ENCODE data around the gene HSFX3. TPM values are rescaled to one million over a fixed set of nuclear protein-coding genes. Genes with fewer than 3 reads are reported as not detected.
"Not testable (repeated sequence)": the region's sequence is repeated elsewhere in the genome, so short reads cannot be mapped to it uniquely, and the experiment has no call there.

Gene HSFX3
- total RNA-seq, 1 experiment from 2014 or later, result not detected

DNA sequence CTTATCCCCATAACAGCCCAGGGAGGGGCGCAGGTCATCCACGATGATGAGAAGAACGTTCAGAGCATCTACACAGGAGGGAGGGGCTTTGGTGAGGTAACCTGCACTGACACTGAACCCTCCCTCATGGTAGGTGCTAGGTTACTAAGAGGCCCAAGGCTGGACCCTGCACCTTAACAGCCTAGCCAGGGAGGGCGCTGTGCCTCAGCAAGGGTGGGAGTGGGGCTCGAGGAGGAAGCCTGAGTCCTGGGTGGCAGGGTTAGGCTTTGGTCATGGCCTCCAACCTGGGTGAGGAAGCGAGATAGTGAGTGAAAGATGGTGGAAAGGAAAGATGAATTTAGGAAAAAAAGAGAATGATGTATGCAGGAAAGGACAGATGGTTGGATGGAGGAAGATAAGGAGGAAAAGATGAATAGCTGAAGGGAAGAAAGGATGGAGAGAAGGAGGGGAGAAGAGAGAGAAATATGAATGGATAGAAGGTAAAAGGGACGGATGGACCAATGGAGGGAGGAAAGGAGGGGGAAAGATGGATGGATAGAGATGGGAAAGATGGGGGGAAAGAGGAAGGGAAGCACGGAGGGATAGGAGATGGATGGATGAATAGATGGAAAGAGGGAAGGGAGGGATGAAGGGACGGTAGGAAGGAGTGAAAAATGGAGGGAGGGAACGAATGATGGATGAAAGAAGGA, 45.4 kb downstream of the HSFX3 start:
- intact Hi-C loops (cut with micrococcal nuclease; ENCODE audit: unreplicated experiment), result no loop called here
- Histone ChIP-seq H3K4me3 (ENCODE audit: low read depth, low read length, poor library complexity, severe bottlenecking) (peak overlapping the region; percentile 54), H3K4me1 (ENCODE audit: insufficient read depth, low read length, poor library complexity, severe bottlenecking) (no peaks in the 10 kb centered on the region), H3K36me3 (ENCODE audit: insufficient read depth, low read length, poor library complexity, severe bottlenecking) (peaks cover 6% of the 10 kb centered on the region), H3K9me3 (ENCODE audit: low read depth, low read length, poor library complexity, severe bottlenecking) (no peaks in the 10 kb centered on the region), H3K27me3 (replicated peaks; ENCODE audit: insufficient read depth, low read depth, low read length, poor library complexity) (no peaks in the 10 kb centered on the region), H3K27ac (ENCODE audit: low read depth, low read length, poor library complexity, severe bottlenecking) (no peak overlapping the region)
- ChIA-PET CTCF (no interaction called here), POLR2A (ENCODE audit: low non-redundant PET) (no interaction called here)
- peak; percentile 24 for DNase-seq (ENCODE audit: low spot score)
- TF ChIP-seq EZH2 (IDR thresholded peaks at IDR 0.05; ENCODE audit: borderline replicate concordance, low read depth, low read length, poor library complexity, severe bottlenecking), result no peak
- TF ChIP-seq, protein P1, sequence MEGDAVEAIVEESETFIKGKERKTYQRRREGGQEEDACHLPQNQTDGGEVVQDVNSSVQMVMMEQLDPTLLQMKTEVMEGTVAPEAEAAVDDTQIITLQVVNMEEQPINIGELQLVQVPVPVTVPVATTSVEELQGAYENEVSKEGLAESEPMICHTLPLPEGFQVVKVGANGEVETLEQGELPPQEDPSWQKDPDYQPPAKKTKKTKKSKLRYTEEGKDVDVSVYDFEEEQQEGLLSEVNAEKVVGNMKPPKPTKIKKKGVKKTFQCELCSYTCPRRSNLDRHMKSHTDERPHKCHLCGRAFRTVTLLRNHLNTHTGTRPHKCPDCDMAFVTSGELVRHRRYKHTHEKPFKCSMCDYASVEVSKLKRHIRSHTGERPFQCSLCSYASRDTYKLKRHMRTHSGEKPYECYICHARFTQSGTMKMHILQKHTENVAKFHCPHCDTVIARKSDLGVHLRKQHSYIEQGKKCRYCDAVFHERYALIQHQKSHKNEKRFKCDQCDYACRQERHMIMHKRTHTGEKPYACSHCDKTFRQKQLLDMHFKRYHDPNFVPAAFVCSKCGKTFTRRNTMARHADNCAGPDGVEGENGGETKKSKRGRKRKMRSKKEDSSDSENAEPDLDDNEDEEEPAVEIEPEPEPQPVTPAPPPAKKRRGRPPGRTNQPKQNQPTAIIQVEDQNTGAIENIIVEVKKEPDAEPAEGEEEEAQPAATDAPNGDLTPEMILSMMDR (conservative IDR thresholded peaks at IDR 0.05; ENCODE audit: low read depth, low read length), result peak; percentile 43; the same call in 1 of the 2 replicates
- TSS peak; percentile 65 for BruUV-seq (replicated peaks)

DNA sequence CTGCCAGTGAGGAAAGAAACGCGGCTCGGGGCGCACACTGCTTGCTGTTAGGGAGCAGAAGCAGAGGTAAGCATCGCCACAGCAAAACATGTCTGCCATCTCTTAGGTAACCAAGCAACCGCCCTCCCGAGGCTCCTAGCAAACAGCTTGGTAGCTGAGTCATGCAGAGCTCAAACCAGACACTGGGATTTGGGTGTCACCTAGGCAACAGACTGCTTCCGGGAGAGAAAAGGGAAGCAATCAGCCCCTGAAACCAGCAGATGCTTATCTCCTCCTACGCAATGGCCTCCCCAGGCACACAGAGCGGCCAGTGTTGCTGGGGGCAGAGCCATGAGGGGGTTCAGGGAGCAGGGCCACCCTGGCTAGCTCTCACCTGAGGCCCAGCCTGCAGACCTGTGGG, 46.3 kb downstream of the HSFX3 start:
- BruUV-seq (replicated peaks), result not testable (repeated sequence)

DNA sequence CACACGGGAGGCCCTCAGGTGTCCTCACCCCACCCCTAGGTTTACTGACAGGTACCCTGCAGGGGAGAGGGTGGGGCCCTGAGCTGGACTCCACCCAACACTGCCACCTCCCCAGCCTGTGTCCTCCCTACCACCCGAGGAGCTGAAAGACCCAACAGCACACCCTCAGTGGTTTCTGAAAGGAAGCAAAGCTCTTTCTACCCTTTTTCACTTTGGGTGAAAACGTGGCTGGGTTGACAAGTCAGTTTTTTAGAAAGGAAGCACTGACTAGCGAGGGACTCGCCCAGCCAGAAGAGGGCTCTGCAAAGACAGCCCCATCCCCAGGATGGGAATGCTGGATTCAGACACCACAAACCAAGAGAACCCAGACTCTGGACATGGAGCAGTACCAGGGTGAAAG, 46.8 kb downstream of the HSFX3 start:
- BruUV-seq (replicated peaks); DNase-seq (ENCODE audit: low spot score); intact Hi-C loops (cut with micrococcal nuclease; ENCODE audit: unreplicated experiment); H3K4me1 ChIP-seq (ENCODE audit: insufficient read depth, low read length, poor library complexity, severe bottlenecking); H3K27me3 ChIP-seq (replicated peaks; ENCODE audit: insufficient read depth, low read depth, low read length, poor library complexity); H3K4me3 ChIP-seq (ENCODE audit: low read depth, low read length, poor library complexity, severe bottlenecking); CTCF ChIA-PET; POLR2A ChIA-PET (ENCODE audit: low non-redundant PET); H3K36me3 ChIP-seq (ENCODE audit: insufficient read depth, low read length, poor library complexity, severe bottlenecking); H3K27ac ChIP-seq (ENCODE audit: low read depth, low read length, poor library complexity, severe bottlenecking); H3K9me3 ChIP-seq (ENCODE audit: low read depth, low read length, poor library complexity, severe bottlenecking): not testable (repeated sequence)

More for the DNA sequence above, 46.3 kb downstream of the HSFX3 start:
- H3K9me3 ChIP-seq (ENCODE audit: low read depth, low read length, poor library complexity, severe bottlenecking); POLR2A ChIA-PET (ENCODE audit: low non-redundant PET); H3K4me1 ChIP-seq (ENCODE audit: insufficient read depth, low read length, poor library complexity, severe bottlenecking); H3K27ac ChIP-seq (ENCODE audit: low read depth, low read length, poor library complexity, severe bottlenecking); H3K36me3 ChIP-seq (ENCODE audit: insufficient read depth, low read length, poor library complexity, severe bottlenecking); H3K27me3 ChIP-seq (replicated peaks; ENCODE audit: insufficient read depth, low read depth, low read length, poor library complexity); CTCF ChIA-PET; H3K4me3 ChIP-seq (ENCODE audit: low read depth, low read length, poor library complexity, severe bottlenecking); intact Hi-C loops (cut with micrococcal nuclease; ENCODE audit: unreplicated experiment): not testable (repeated sequence)
- DNase-seq (ENCODE audit: low spot score), result peak; percentile 49

DNA sequence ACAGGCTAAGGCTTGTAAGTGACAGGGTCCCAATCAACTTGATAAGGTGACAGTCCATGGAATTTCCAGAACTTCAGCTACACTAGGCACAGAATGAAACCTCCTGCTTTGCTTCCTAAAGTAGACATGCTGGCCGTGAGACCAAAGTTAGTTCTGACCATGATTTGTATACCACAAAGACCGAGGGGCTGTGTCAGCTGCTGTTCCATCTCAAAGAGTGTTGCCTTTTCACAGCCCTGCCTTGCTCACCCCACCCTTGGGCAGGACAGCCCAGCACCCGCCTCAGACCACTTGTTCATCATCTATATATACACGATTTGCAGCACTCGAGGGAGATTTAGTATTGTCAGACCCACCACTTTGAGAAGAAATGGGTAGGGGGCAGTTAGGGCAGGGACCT, 50.0 kb downstream of the HSFX3 start:
- POLR2A ChIA-PET (ENCODE audit: low non-redundant PET), result no interaction called here

More for the DNA sequence above, 50.0 kb downstream of the HSFX3 start:
- Histone ChIP-seq H3K9me3 (ENCODE audit: low read depth, low read length, poor library complexity, severe bottlenecking) (no peaks in the 10 kb centered on the region), H3K27me3 (replicated peaks; ENCODE audit: insufficient read depth, low read depth, low read length, poor library complexity) (no peaks in the 10 kb centered on the region), H3K4me1 (ENCODE audit: insufficient read depth, low read length, poor library complexity, severe bottlenecking) (no peaks in the 10 kb centered on the region), H3K36me3 (ENCODE audit: insufficient read depth, low read length, poor library complexity, severe bottlenecking) (peaks cover 14% of the 10 kb centered on the region), H3K27ac (ENCODE audit: low read depth, low read length, poor library complexity, severe bottlenecking) (no peak overlapping the region), H3K4me3 (ENCODE audit: low read depth, low read length, poor library complexity, severe bottlenecking) (no peak overlapping the region)
- BruUV-seq (replicated peaks), result no TSS peak
- no peak for DNase-seq (ENCODE audit: low spot score)
- TF ChIP-seq, protein P1 (conservative IDR thresholded peaks at IDR 0.05; ENCODE audit: low read depth, low read length), result no peak
- TF ChIP-seq EZH2 (IDR thresholded peaks at IDR 0.05; ENCODE audit: borderline replicate concordance, low read depth, low read length, poor library complexity, severe bottlenecking), result no peak
- intact Hi-C loops (cut with micrococcal nuclease; ENCODE audit: unreplicated experiment), result no loop called here
- CTCF ChIA-PET, result no interaction called here
